BE2C (cell line): ENCODE measurements around the gene LGI1.
A peak's percentile ranks its signal among the peaks of the same experiment; 100 is the strongest.

ENCODE experiments used
- DNase-seq: peaks from one replicate; pipeline ENCODE4 v3.0.0-alpha.2; 2020
- H3K27me3 ChIP-seq: fragments of 250-450 bp; sonication (Bioruptor Pico); 2 replicates; pipeline ENCODE4 v1.5.1; 2020; ENCODE audit warnings: mild to moderate bottlenecking
- H3K36me3 ChIP-seq: fragments of 250-450 bp; sonication (Bioruptor Pico); 2 replicates; pipeline ENCODE4 v1.5.1; 2020; ENCODE audit warnings: mild to moderate bottlenecking
- H3K4me1 ChIP-seq: fragments of 250-450 bp; sonication (Bioruptor Pico); 2 replicates; pipeline ENCODE4 v1.5.1; 2020
- H3K4me3 ChIP-seq: 2 replicates; pipeline ENCODE4 v1.5.1; 2011; ENCODE audit warnings: low read depth, low read length
- H3K9me3 ChIP-seq: fragments of 250-450 bp; sonication (Bioruptor Pico); 2 replicates; pipeline ENCODE4 v1.5.1; 2020
- TF ChIP-seq, protein P1 (sequence below): IDR thresholded peaks from 2 replicates; pipeline ENCODE4 v1.5.1; 2012; ENCODE audit warnings: mild to moderate bottlenecking, low read depth, low read length

Gene LGI1

DNA sequence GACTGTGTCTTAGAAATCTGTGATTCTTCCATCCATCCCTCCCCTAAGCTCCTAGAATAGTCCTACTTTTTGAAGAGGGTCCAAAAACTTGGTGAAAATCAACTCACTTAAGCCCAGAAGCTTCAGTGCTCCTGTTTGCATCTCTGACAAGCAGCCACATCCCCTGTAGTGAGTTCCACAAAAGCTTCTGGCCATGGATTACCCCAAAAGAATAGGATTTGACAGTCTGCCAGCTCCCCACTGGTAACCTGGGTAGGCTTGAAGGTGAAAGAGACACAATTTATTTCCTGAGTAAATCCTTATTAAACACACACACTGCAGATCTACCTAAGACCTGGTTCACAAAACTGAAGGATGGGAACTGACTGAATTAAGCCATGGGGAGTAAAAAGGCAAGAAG lies 46.5 kb downstream of the LGI1 start:
- H3K36me3 ChIP-seq: no peaks in the 10 kb centered on the region
- TF ChIP-seq, protein P1, sequence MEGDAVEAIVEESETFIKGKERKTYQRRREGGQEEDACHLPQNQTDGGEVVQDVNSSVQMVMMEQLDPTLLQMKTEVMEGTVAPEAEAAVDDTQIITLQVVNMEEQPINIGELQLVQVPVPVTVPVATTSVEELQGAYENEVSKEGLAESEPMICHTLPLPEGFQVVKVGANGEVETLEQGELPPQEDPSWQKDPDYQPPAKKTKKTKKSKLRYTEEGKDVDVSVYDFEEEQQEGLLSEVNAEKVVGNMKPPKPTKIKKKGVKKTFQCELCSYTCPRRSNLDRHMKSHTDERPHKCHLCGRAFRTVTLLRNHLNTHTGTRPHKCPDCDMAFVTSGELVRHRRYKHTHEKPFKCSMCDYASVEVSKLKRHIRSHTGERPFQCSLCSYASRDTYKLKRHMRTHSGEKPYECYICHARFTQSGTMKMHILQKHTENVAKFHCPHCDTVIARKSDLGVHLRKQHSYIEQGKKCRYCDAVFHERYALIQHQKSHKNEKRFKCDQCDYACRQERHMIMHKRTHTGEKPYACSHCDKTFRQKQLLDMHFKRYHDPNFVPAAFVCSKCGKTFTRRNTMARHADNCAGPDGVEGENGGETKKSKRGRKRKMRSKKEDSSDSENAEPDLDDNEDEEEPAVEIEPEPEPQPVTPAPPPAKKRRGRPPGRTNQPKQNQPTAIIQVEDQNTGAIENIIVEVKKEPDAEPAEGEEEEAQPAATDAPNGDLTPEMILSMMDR: no peak
- no peak for DNase-seq
- H3K9me3 ChIP-seq: no peaks in the 10 kb centered on the region
- H3K4me3 ChIP-seq: no peak overlapping the region
- H3K4me1 ChIP-seq: no peaks in the 10 kb centered on the region
- no peaks in the 10 kb centered on the region for H3K27me3 ChIP-seq

DNA sequence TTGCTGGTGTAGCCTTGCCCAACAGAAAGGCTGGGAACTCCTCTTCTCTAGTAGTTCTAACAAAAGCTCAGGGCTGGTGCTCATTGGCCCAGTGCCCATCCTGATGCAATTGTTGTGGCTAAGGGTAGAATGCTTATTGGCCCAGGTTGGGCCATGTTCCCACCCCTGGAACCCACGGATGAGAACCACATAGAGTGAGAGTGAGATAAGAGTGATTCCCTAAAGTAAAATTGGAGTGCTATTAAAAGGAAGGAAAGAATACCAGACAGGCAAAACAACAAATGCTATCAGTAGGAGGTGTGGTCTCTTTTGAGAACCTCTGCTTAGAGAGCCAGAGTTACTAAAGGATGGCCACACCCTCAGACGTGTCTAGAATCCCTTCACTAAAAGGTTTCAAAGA lies 49.2 kb downstream of the LGI1 start:
- DNase-seq: peak; percentile 39
- H3K27me3 ChIP-seq: no peaks in the 10 kb centered on the region
- H3K36me3 ChIP-seq: no peaks in the 10 kb centered on the region
- no peak overlapping the region for H3K4me3 ChIP-seq
- TF ChIP-seq, protein P1: no peak
- H3K9me3 ChIP-seq: no peaks in the 10 kb centered on the region
- no peaks in the 10 kb centered on the region for H3K4me1 ChIP-seq

DNA sequence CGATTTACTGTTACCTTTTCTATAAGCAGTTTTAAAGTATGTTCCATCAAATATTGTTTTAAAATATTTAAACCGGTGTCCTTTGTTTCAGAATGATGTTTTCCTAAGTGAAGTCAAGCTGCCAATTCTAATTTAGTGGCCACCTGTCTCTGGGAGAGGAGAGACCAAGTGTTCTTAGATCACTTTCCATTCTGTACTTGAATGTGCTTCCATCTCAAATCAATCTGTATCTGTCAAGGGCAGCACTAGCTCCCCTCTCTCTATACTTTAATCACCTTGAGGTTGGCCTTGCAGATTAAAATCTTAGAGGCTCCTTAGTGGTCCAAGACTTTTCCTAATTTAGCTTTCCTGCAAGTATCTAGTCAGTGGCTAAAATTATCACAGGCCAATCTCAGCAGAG lies 49.6 kb downstream of the LGI1 start:
- DNase-seq: no peak
- Histone ChIP-seq H3K4me1 (no peaks in the 10 kb centered on the region), H3K9me3 (no peaks in the 10 kb centered on the region), H3K27me3 (no peaks in the 10 kb centered on the region), H3K4me3 (no peak overlapping the region), H3K36me3 (no peaks in the 10 kb centered on the region)
- TF ChIP-seq, protein P1: no peak

DNA sequence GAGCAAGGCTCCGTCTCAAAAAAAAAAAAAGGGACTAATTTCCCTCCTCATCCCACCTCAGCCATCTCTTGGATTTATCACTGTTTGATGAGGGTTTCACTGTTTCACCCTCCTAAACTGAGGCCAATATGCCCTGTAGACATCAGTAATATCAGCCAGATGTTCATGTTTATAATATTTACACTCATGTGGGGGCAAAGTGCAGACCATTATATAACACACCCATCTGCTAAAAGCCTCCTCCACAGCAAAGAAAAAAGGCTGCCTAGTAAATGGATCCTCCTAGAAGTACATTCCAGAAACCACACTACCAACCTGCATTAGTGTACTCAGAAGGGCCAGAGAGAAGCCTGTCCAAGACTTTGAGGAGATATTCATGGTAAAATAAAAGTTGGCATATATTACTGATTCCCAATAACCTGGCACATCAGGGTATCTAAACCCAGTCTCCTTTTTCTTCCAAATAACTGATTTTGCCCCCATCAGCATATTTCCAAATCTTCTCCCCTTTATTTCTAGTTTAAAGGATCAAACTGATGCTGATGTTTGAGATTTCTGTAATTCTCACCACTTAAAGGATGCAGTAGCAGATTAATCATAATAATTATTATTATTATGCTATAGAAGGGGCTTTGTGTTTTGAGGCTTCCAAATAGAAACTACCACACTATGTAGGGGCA lies 55.1 kb downstream of the LGI1 start:
- H3K4me1 ChIP-seq: no peaks in the 10 kb centered on the region; the same call in 1 of the 2 replicates
- H3K4me3 ChIP-seq: no peak overlapping the region
- H3K36me3 ChIP-seq: no peaks in the 10 kb centered on the region
- DNase-seq: no peak
- TF ChIP-seq, protein P1: no peak
- no peaks in the 10 kb centered on the region for H3K27me3 ChIP-seq
- no peaks in the 10 kb centered on the region for H3K9me3 ChIP-seq

DNA sequence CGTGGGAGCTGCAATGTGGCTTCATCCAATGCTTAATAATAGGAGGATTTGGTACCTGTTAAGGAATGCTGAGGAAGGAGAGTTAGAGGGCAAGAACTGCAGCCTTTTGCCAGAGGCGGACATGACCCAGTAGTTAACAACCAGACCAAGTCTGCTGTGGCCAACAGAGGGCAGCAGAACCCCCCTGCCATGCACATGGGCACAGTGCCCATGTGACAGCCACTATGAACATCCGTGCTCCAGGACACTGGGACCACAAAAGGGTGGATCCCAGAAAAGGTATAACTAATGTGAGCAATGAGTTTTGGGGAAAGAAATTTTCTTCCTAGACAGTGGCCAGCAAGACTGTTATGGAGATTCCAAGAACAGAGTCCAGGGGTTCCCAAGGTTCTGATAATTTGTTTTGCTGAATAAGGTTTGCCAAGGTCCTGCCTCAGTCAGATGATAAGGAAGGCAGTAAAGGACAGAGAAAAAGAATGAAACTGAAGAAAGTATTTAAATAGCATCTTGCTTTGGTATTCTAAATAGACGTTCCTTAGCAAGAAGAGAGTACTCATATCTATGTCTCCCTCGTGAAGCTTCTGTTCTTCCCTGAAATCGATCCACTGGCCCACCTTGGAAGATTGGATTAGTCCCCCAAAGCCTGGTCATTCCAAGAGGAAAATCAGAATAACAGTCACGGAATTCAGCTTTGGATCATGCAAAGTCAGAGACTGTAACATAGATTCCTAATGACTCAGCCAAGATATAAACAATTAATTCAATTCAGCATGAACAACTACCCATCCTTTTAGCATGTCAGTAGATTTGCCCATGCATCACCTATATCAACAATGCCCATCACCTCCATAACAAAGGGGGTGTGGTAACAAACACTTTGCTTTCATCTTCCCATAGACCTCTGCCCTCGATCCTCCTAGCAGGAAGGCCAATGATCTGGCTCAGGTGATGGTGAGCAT lies 56.0 kb downstream of the LGI1 start:
- Histone ChIP-seq H3K4me3 (no peak overlapping the region), H3K4me1 (no peaks in the 10 kb centered on the region; the same call in 1 of the 2 replicates), H3K36me3 (no peaks in the 10 kb centered on the region), H3K9me3 (no peaks in the 10 kb centered on the region), H3K27me3 (no peaks in the 10 kb centered on the region)
- TF ChIP-seq, protein P1: peak; percentile 85
- DNase-seq: peak; percentile 77
